Endodermal cell (in vitro differentiated cells): Measurements from ENCODE around the gene SLC5A10. TPM values are rescaled to one million over a fixed set of nuclear protein-coding genes. Genes with fewer than 3 reads are reported as not detected.

ENCODE experiments used
- DNase-seq: peaks from one replicate; pipeline ENCODE4 v3.0.0-alpha.2; 2017
- H3K27ac ChIP-seq: 2 replicates; pipeline ENCODE4 v1.5.1; 2013; ENCODE audit warnings: mild to moderate bottlenecking, low read depth, low read length, moderate library complexity
- H3K27me3 ChIP-seq: 2 replicates; pipeline ENCODE4 v1.6.1; 2013; ENCODE audit warnings: mild to moderate bottlenecking, low read length, moderate library complexity; ENCODE audit not compliant: insufficient read depth, control insufficient read depth, poor library complexity, severe bottlenecking
- H3K36me3 ChIP-seq: 2 replicates; pipeline ENCODE4 v1.7.0; 2013; ENCODE audit warnings: mild to moderate bottlenecking, low read length, moderate library complexity; ENCODE audit not compliant: control insufficient read depth, insufficient read depth
- H3K4me1 ChIP-seq: one replicate; pipeline ENCODE4 v1.7.0; 2013; ENCODE audit warnings: low read length; ENCODE audit not compliant: control insufficient read depth, insufficient read depth
- H3K4me3 ChIP-seq: 2 replicates; pipeline ENCODE4 v1.5.1; 2013; ENCODE audit warnings: mild to moderate bottlenecking, low read length, moderate library complexity
- H3K9ac ChIP-seq: 2 replicates; pipeline ENCODE4 v1.6.1; 2013; ENCODE audit warnings: mild to moderate bottlenecking, low read length, moderate library complexity; ENCODE audit not compliant: poor library complexity, severe bottlenecking; ENCODE audit errors: extremely low read depth
- H3K9me3 ChIP-seq: 2 replicates; pipeline ENCODE4 v1.6.1; 2013; ENCODE audit warnings: mild to moderate bottlenecking, low read length, moderate library complexity; ENCODE audit not compliant: control insufficient read depth
- H3K27ac Mint-ChIP-seq: 2 replicates; pipeline ENCODE4 v1.8.0; 2020; ENCODE audit warnings: mixed read lengths
- H3K27me3 Mint-ChIP-seq: 2 replicates; pipeline ENCODE4 v1.8.0; 2021; ENCODE audit warnings: mild to moderate bottlenecking, mixed read lengths; ENCODE audit not compliant: insufficient read depth
- H3K36me3 Mint-ChIP-seq: 2 replicates; pipeline ENCODE4 v1.8.0; 2020; ENCODE audit warnings: low read depth, mixed read lengths
- H3K4me1 Mint-ChIP-seq: 2 replicates; pipeline ENCODE4 v1.8.0; 2020; ENCODE audit warnings: mixed read lengths
- H3K4me3 Mint-ChIP-seq: 2 replicates; pipeline ENCODE4 v1.8.0; 2020; ENCODE audit warnings: mild to moderate bottlenecking, moderate library complexity, mixed read lengths
- H3K9me3 Mint-ChIP-seq: 2 replicates; pipeline ENCODE4 v1.8.0; 2020; ENCODE audit warnings: mild to moderate bottlenecking, mixed read lengths
- CTCF ChIP-seq: fragments of 200-600 bp; sonication (generic); conservative IDR thresholded peaks from 2 replicates; pipeline ENCODE4 v1.5.0; 2021; ENCODE audit warnings: antibody characterized with exemption, mild to moderate bottlenecking
- WGBS, 2 experiments: methylation state at CpG; one replicate each; pipeline versions ENCODE4 v1.1.5 to v1.1.7; 2013; ENCODE audit warnings: missing lambda C conversion rate in 2 of 2, mixed read lengths in 1 of 2; ENCODE audit not compliant: insufficient coverage in 1 of 2, insufficient read length in 1 of 2; 5-methylcytosine and 5-hydroxymethylcytosine counted together
- total RNA-seq, 2 donors: library from RNA; stranded (reverse); fragmentation: NEBNext Ultra II Directional in 1 of 2; extraction: Animal tissue kit (Norgen Biotek cat#: 25700) in 1 of 2; gene quantifications; 2 replicates in 1 of 2; 3 replicates in 1 of 2; pipeline ENCODE4 v1.2.1, GENCODE V29; 2021

The SLC5A10 gene
- total RNA-seq, 2 donors from 2014 or later: 0.11 to 0.29 TPM

GRCh38 chr17:18963126-18964017 is 11.4 kb downstream of the SLC5A10 start:
- no peaks in the 10 kb centered on the region for H3K27me3 ChIP-seq
- H3K27me3 Mint-ChIP-seq: no peaks in the 10 kb centered on the region
- no peak for DNase-seq
- no peaks in the 10 kb centered on the region for H3K36me3 Mint-ChIP-seq
- WGBS, 2 experiments: 94 to 96% methylated on average over 20 to 23 of the region's 23 CpGs
- H3K9me3 Mint-ChIP-seq: no peaks in the 10 kb centered on the region
- no peak overlapping the region for H3K4me3 Mint-ChIP-seq
- no peak overlapping the region for H3K27ac ChIP-seq
- peaks cover 3% of the 10 kb centered on the region for H3K4me1 ChIP-seq
- peaks cover 11% of the 10 kb centered on the region for H3K4me1 Mint-ChIP-seq
- H3K27ac Mint-ChIP-seq: no peak overlapping the region
- TF ChIP-seq CTCF: no peak
- no peaks in the 10 kb centered on the region for H3K36me3 ChIP-seq
- no peak overlapping the region for H3K9ac ChIP-seq
- no peaks in the 10 kb centered on the region for H3K9me3 ChIP-seq
- no peak overlapping the region for H3K4me3 ChIP-seq

- peaks cover 11% of the 10 kb centered on the region for H3K4me1 Mint-ChIP-seq
- no peak overlapping the region for H3K27ac Mint-ChIP-seq
- DNase-seq: no peak
- no peak for TF ChIP-seq CTCF
- H3K36me3 ChIP-seq: no peaks in the 10 kb centered on the region
- H3K27me3 Mint-ChIP-seq: no peaks in the 10 kb centered on the region
- H3K4me3 ChIP-seq: no peak overlapping the region
- WGBS, 2 experiments: 88 to 96% methylated on average over 5 to 9 of the region's 9 CpGs
- no peaks in the 10 kb centered on the region for H3K36me3 Mint-ChIP-seq
- no peaks in the 10 kb centered on the region for H3K9me3 ChIP-seq
- H3K27me3 ChIP-seq: no peaks in the 10 kb centered on the region
- H3K27ac ChIP-seq: no peak overlapping the region
- no peak overlapping the region for H3K4me3 Mint-ChIP-seq
- no peaks in the 10 kb centered on the region for H3K9me3 Mint-ChIP-seq
- H3K4me1 ChIP-seq: peaks cover 3% of the 10 kb centered on the region
- H3K9ac ChIP-seq: no peak overlapping the region
Measured at GRCh38 chr17:18964018-18964351, 12.0 kb downstream of the SLC5A10 start.

- Mint-ChIP-seq H3K36me3 (peaks cover under 1% of the 10 kb centered on the region), H3K9me3 (no peaks in the 10 kb centered on the region), H3K27me3 (no peaks in the 10 kb centered on the region), H3K27ac (no peak overlapping the region), H3K4me3 (no peak overlapping the region), H3K4me1 (peaks cover 11% of the 10 kb centered on the region)
- H3K9me3 ChIP-seq: no peaks in the 10 kb centered on the region
- no peaks in the 10 kb centered on the region for H3K36me3 ChIP-seq
- H3K4me1 ChIP-seq: peaks cover 3% of the 10 kb centered on the region
- H3K9ac ChIP-seq: no peak overlapping the region
- 92 to 94% methylated on average over 7 to 9 of the region's 9 CpGs for WGBS, 2 experiments
- no peak overlapping the region for H3K27ac ChIP-seq
- no peak for DNase-seq
- no peaks in the 10 kb centered on the region for H3K27me3 ChIP-seq
- no peak overlapping the region for H3K4me3 ChIP-seq
- TF ChIP-seq CTCF: no peak
Measured at GRCh38 chr17:18964550-18964949, 12.6 kb downstream of the SLC5A10 start.
